Astrocyte (in vitro differentiated cells and primary cell): ENCODE results near the gene UNC5C. TPM values are rescaled to one million over a fixed set of nuclear protein-coding genes. Genes with fewer than 3 reads are reported as not detected.
A peak's percentile ranks its signal among the peaks of the same experiment; 100 is the strongest.

Experiments used
- DNase-seq: peaks from one replicate; pipeline ENCODE4 v3.0.0-alpha.2; 2010; ENCODE audit warnings: low read depth
- FAIRE-seq: peaks from 2 replicates; lab custom pipeline; 2011; peaks lifted over from hg19 to GRCh38; lab: Jason Lieb, UNC
- H2AFZ ChIP-seq: 2 replicates; pipeline ENCODE4 v1.6.0; 2012; ENCODE audit warnings: low read depth, low read length, inconsistent platforms
- H3K27ac ChIP-seq: 2 replicates; pipeline ENCODE4 v1.5.1; 2011; ENCODE audit warnings: low read depth, low read length, inconsistent platforms
- H3K27me3 ChIP-seq: 2 replicates; pipeline ENCODE4 v1.6.0; 2011; ENCODE audit warnings: low read length, inconsistent platforms; ENCODE audit not compliant: insufficient read depth
- H3K36me3 ChIP-seq: 2 replicates; pipeline ENCODE4 v1.5.1; 2011; ENCODE audit warnings: low read length, inconsistent platforms; ENCODE audit not compliant: insufficient read depth
- H3K4me1 ChIP-seq: 2 replicates; pipeline ENCODE4 v1.5.1; 2011; ENCODE audit warnings: low read length, inconsistent platforms; ENCODE audit not compliant: insufficient read depth
- H3K4me2 ChIP-seq: 2 replicates; pipeline ENCODE4 v1.6.0; 2012; ENCODE audit warnings: low read length, inconsistent platforms
- H3K4me3 ChIP-seq: 2 replicates; pipeline ENCODE4 v1.5.1; 2011; ENCODE audit warnings: low read depth, mild to moderate bottlenecking, low read length, inconsistent platforms; ENCODE audit not compliant: insufficient read depth
- H3K79me2 ChIP-seq: 2 replicates; pipeline ENCODE4 v1.6.0; 2012; ENCODE audit warnings: mild to moderate bottlenecking, low read length, inconsistent platforms; ENCODE audit not compliant: insufficient read depth
- H3K9ac ChIP-seq: 2 replicates; pipeline ENCODE4 v1.6.0; 2012; ENCODE audit warnings: mild to moderate bottlenecking, low read length, inconsistent platforms
- H3K9me3 ChIP-seq: 2 replicates; pipeline ENCODE4 v1.5.1; 2012; ENCODE audit warnings: low read depth, mild to moderate bottlenecking, low read length, inconsistent platforms; ENCODE audit not compliant: insufficient read depth
- H4K20me1 ChIP-seq: 2 replicates; pipeline ENCODE4 v1.6.0; 2012; ENCODE audit warnings: low read length, inconsistent platforms; ENCODE audit not compliant: insufficient read depth
- H3K27ac Mint-ChIP-seq: one replicate; pipeline ENCODE4 v1.8.0; 2021; ENCODE audit warnings: mild to moderate bottlenecking, mixed read lengths; ENCODE audit not compliant: unreplicated experiment
- H3K27me3 Mint-ChIP-seq: one replicate; pipeline ENCODE4 v1.8.0; 2021; ENCODE audit warnings: low read depth, mixed read lengths; ENCODE audit not compliant: unreplicated experiment
- H3K36me3 Mint-ChIP-seq: one replicate; pipeline ENCODE4 v1.8.0; 2021; ENCODE audit warnings: low read depth, mixed read lengths; ENCODE audit not compliant: unreplicated experiment
- H3K4me1 Mint-ChIP-seq: one replicate; pipeline ENCODE4 v1.8.0; 2021; ENCODE audit warnings: low read depth, mixed read lengths; ENCODE audit not compliant: unreplicated experiment
- H3K4me3 Mint-ChIP-seq: one replicate; pipeline ENCODE4 v1.8.0; 2021; ENCODE audit warnings: mild to moderate bottlenecking, moderate library complexity, mixed read lengths; ENCODE audit not compliant: unreplicated experiment
- H3K9me3 Mint-ChIP-seq: one replicate; pipeline ENCODE4 v1.8.0; 2021; ENCODE audit warnings: mild to moderate bottlenecking, mixed read lengths; ENCODE audit not compliant: unreplicated experiment
- EZH2 ChIP-seq: IDR thresholded peaks from 2 replicates; pipeline ENCODE4 v1.6.1; 2012; ENCODE audit warnings: mild to moderate bottlenecking, low read length, inconsistent platforms; ENCODE audit not compliant: insufficient read depth
- total RNA-seq: library from RNA; stranded (reverse); gene quantifications from 2 replicates; pipeline ENCODE4 v1.2.1, GENCODE V29; 2021
- TF ChIP-seq, protein P1 (sequence below): IDR thresholded peaks from 2 replicates; pipeline ENCODE4 v1.5.1; 2011; ENCODE audit warnings: low read depth, mild to moderate bottlenecking, inconsistent platforms, low read length, moderate library complexity; ENCODE audit not compliant: insufficient read depth

Gene UNC5C
- total RNA-seq, 1 donor from 2014 or later = 3.1 TPM

DNA sequence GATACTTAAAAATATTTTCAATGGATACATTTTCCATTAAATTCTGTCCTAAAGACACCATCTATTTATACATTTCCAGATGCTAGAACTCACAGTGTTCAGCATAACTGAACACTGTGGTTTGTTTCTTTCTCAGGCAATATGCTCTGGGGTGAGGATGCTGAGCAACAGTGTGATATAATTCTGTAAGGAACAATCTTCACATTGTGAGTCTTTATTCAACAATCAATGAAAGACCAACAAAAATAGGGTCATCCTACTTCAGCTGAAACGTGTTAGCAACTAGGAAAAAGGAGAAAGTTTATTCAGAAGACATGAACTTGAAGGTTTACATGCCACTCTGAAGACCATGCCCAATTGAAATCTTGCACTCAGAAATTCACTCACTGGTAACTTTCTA is 284.8 kb downstream of the UNC5C start:
- FAIRE-seq = no peak
- H3K27me3 Mint-ChIP-seq = no peaks in the 10 kb centered on the region
- H3K27me3 ChIP-seq = no peaks in the 10 kb centered on the region
- no peak overlapping the region for H3K4me3 ChIP-seq
- H3K27ac ChIP-seq = no peak overlapping the region
- no peaks in the 10 kb centered on the region for H3K9me3 Mint-ChIP-seq
- no peaks in the 10 kb centered on the region for H3K36me3 Mint-ChIP-seq
- H3K9ac ChIP-seq = no peak overlapping the region
- H3K36me3 ChIP-seq = no peaks in the 10 kb centered on the region
- H3K4me1 ChIP-seq = peaks cover 18% of the 10 kb centered on the region
- H3K79me2 ChIP-seq = no peaks in the 10 kb centered on the region
- no peak overlapping the region for H3K27ac Mint-ChIP-seq
- TF ChIP-seq, protein P1, sequence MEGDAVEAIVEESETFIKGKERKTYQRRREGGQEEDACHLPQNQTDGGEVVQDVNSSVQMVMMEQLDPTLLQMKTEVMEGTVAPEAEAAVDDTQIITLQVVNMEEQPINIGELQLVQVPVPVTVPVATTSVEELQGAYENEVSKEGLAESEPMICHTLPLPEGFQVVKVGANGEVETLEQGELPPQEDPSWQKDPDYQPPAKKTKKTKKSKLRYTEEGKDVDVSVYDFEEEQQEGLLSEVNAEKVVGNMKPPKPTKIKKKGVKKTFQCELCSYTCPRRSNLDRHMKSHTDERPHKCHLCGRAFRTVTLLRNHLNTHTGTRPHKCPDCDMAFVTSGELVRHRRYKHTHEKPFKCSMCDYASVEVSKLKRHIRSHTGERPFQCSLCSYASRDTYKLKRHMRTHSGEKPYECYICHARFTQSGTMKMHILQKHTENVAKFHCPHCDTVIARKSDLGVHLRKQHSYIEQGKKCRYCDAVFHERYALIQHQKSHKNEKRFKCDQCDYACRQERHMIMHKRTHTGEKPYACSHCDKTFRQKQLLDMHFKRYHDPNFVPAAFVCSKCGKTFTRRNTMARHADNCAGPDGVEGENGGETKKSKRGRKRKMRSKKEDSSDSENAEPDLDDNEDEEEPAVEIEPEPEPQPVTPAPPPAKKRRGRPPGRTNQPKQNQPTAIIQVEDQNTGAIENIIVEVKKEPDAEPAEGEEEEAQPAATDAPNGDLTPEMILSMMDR = no peak
- TF ChIP-seq EZH2 = no peak
- H2AFZ ChIP-seq = no peak overlapping the region
- no peak for DNase-seq
- H3K9me3 ChIP-seq = no peaks in the 10 kb centered on the region
- H4K20me1 ChIP-seq = no peaks in the 10 kb centered on the region
- H3K4me2 ChIP-seq = no peak overlapping the region
- no peak overlapping the region for H3K4me3 Mint-ChIP-seq
- H3K4me1 Mint-ChIP-seq = peaks cover 31% of the 10 kb centered on the region

GRCh38 chr4:95263391-95263790 is 285.4 kb downstream of the UNC5C start:
- Mint-ChIP-seq H3K36me3 (no peaks in the 10 kb centered on the region), H3K27ac (no peak overlapping the region), H3K4me1 (peaks cover 25% of the 10 kb centered on the region), H3K4me3 (no peak overlapping the region), H3K9me3 (no peaks in the 10 kb centered on the region), H3K27me3 (no peaks in the 10 kb centered on the region)
- Histone ChIP-seq H3K4me1 (peaks cover 15% of the 10 kb centered on the region), H3K36me3 (no peaks in the 10 kb centered on the region), H4K20me1 (no peaks in the 10 kb centered on the region), H3K9me3 (no peaks in the 10 kb centered on the region), H2AFZ (no peak overlapping the region), H3K27me3 (no peaks in the 10 kb centered on the region), H3K79me2 (no peaks in the 10 kb centered on the region), H3K4me2 (no peak overlapping the region), H3K4me3 (no peak overlapping the region), H3K27ac (no peak overlapping the region), H3K9ac (no peak overlapping the region)
- FAIRE-seq (no peak), DNase-seq (no peak)
- TF ChIP-seq EZH2 = no peak
- TF ChIP-seq, protein P1 = no peak

GRCh38 chr4:95256108-95256835 is 292.5 kb downstream of the UNC5C start:
- no peaks in the 10 kb centered on the region for H3K9me3 ChIP-seq
- no peak overlapping the region for H3K27ac ChIP-seq
- no peaks in the 10 kb centered on the region for H3K36me3 Mint-ChIP-seq
- no peaks in the 10 kb centered on the region for H3K36me3 ChIP-seq
- H3K9ac ChIP-seq = no peak overlapping the region
- no peaks in the 10 kb centered on the region for H4K20me1 ChIP-seq
- no peaks in the 10 kb centered on the region for H3K27me3 Mint-ChIP-seq
- no peaks in the 10 kb centered on the region for H3K9me3 Mint-ChIP-seq
- peak overlapping the region; percentile 56 for H3K4me2 ChIP-seq
- no peaks in the 10 kb centered on the region for H3K79me2 ChIP-seq
- H3K4me3 ChIP-seq = peak overlapping the region; percentile 9
- no peak overlapping the region for H3K27ac Mint-ChIP-seq
- no peak for DNase-seq
- no peaks in the 10 kb centered on the region for H3K4me1 Mint-ChIP-seq
- H2AFZ ChIP-seq = peak overlapping the region; percentile 2
- no peak for TF ChIP-seq EZH2
- TF ChIP-seq, protein P1 = no peak
- FAIRE-seq = no peak
- no peaks in the 10 kb centered on the region for H3K27me3 ChIP-seq
- no peak overlapping the region for H3K4me3 Mint-ChIP-seq
- H3K4me1 ChIP-seq = peaks cover 9% of the 10 kb centered on the region
